CD14-positive monocyte (primary cell): ENCODE results near the gene ONECUT3. TPM values are rescaled to one million over a fixed set of nuclear protein-coding genes. Genes with fewer than 3 reads are reported as not detected.

ENCODE experiments used
- DNase-seq, 3 donors: peaks; one replicate each; pipeline ENCODE4 v3.0.0-alpha.2; 2011 to 2022
- H2AFZ ChIP-seq: 2 replicates; pipeline ENCODE4 v1.6.0; 2012; ENCODE audit warnings: mild to moderate bottlenecking, low read depth, low read length, inconsistent platforms; ENCODE audit not compliant: insufficient read depth, poor library complexity, severe bottlenecking
- H3K27ac ChIP-seq, 2 donors: 1 replicate in 1 of 2; 2 replicates in 1 of 2; pipeline ENCODE4 v1.5.1; 2012 to 2013; ENCODE audit warnings: low read length in 2 of 2, control low read depth in 1 of 2, inconsistent platforms in 1 of 2, low read depth in 1 of 2, mild to moderate bottlenecking in 1 of 2
- H3K27me3 ChIP-seq, 2 donors: one replicate each; pipeline versions ENCODE4 v1.6.0 to v1.6.1; 2011 to 2013; ENCODE audit warnings: low read length in 2 of 2; ENCODE audit not compliant: control insufficient read depth in 2 of 2, insufficient read depth in 2 of 2
- H3K36me3 ChIP-seq, 2 donors: replicated peaks in 1 of 2; 1 replicate in 1 of 2; 2 replicates in 1 of 2; pipeline versions ENCODE4 v1.5.1 to v1.6.1; 2012 to 2013; ENCODE audit warnings: low read length in 2 of 2, control low read depth in 1 of 2, inconsistent platforms in 1 of 2, mild to moderate bottlenecking in 1 of 2; ENCODE audit not compliant: insufficient read depth in 2 of 2, control insufficient read depth in 1 of 2
- H3K4me1 ChIP-seq, 2 donors: 1 replicate in 1 of 2; 2 replicates in 1 of 2; pipeline versions ENCODE4 v1.5.1 to v1.6.1; 2012 to 2013; ENCODE audit warnings: low read length in 2 of 2, control low read depth in 1 of 2, inconsistent platforms in 1 of 2, mild to moderate bottlenecking in 1 of 2, moderate library complexity in 1 of 2; ENCODE audit not compliant: insufficient read depth in 2 of 2, control insufficient read depth in 1 of 2
- H3K4me2 ChIP-seq: replicated peaks from 2 replicates; pipeline ENCODE3; 2012; ENCODE audit warnings: low read length, moderate library complexity, mild to moderate bottlenecking; ENCODE audit not compliant: poor library complexity, severe bottlenecking; ENCODE audit errors: extremely low read depth
- H3K4me3 ChIP-seq, 3 experiments: fragments of 200-600 bp in 1 of 3; sonication (generic) in 1 of 3; replicated peaks in 1 of 3; 1 replicate in 2 of 3; 2 replicates in 1 of 3; pipeline ENCODE4 v1.5.1; 2011 to 2013; ENCODE audit warnings: low read length in 3 of 3, mild to moderate bottlenecking in 3 of 3, control low read depth in 2 of 3, low read depth in 2 of 3, inconsistent platforms in 1 of 3, moderate library complexity in 1 of 3
- H3K79me2 ChIP-seq: 2 replicates; pipeline ENCODE4 v1.6.0; 2012; ENCODE audit warnings: mild to moderate bottlenecking, control low read depth, inconsistent platforms, low read length, moderate library complexity; ENCODE audit not compliant: insufficient read depth
- H3K9ac ChIP-seq: 2 replicates; pipeline ENCODE4 v1.6.0; 2017; ENCODE audit warnings: low read length, mild to moderate bottlenecking; ENCODE audit not compliant: insufficient read depth, poor library complexity, severe bottlenecking
- H3K9me3 ChIP-seq, 2 donors: replicated peaks in 1 of 2; 1 replicate in 1 of 2; 2 replicates in 1 of 2; pipeline versions ENCODE4 v1.5.1 to v1.6.1; 2012 to 2013; ENCODE audit warnings: low read length in 2 of 2, control low read depth in 1 of 2; ENCODE audit not compliant: control insufficient read depth in 1 of 2, insufficient read depth in 1 of 2
- H4K20me1 ChIP-seq: 2 replicates; pipeline ENCODE4 v1.6.0; 2012; ENCODE audit warnings: mild to moderate bottlenecking, low read length, control low read depth, moderate library complexity; ENCODE audit not compliant: insufficient read depth
- H3K27ac Mint-ChIP-seq, 7 donors: one replicate each; pipeline ENCODE4 v1.8.0; 2020; ENCODE audit warnings: mild to moderate bottlenecking in 7 of 7, mixed read lengths in 7 of 7, moderate library complexity in 6 of 7, inconsistent platforms in 2 of 7
- H3K27me3 Mint-ChIP-seq, 3 donors: one replicate each; pipeline ENCODE4 v1.8.0; 2021 to 2022; ENCODE audit warnings: low read depth in 3 of 3, mild to moderate bottlenecking in 3 of 3, mixed read lengths in 3 of 3, moderate library complexity in 3 of 3, inconsistent platforms in 1 of 3
- H3K36me3 Mint-ChIP-seq, 2 donors: one replicate each; pipeline ENCODE4 v1.8.0; 2020; ENCODE audit warnings: mixed read lengths in 2 of 2, inconsistent platforms in 1 of 2, mild to moderate bottlenecking in 1 of 2
- H3K4me1 Mint-ChIP-seq: one replicate; pipeline ENCODE4 v1.8.0; 2020; ENCODE audit warnings: mild to moderate bottlenecking, mixed read lengths
- H3K4me3 Mint-ChIP-seq, 2 donors: one replicate each; pipeline ENCODE4 v1.8.0; 2020; ENCODE audit warnings: mild to moderate bottlenecking in 2 of 2, mixed read lengths in 2 of 2, moderate library complexity in 1 of 2
- H3K9me3 Mint-ChIP-seq, 7 donors: one replicate each; pipeline ENCODE4 v1.8.0; 2020 to 2022; ENCODE audit warnings: mixed read lengths in 7 of 7, mild to moderate bottlenecking in 6 of 7, moderate library complexity in 6 of 7, inconsistent platforms in 2 of 7
- CTCF ChIP-seq: fragments of 200-600 bp; IDR thresholded peaks from one replicate; pipeline ENCODE4 v1.8.0; 2022; ENCODE audit warnings: antibody characterized with exemption, mild to moderate bottlenecking
- whole genome bisulfite sequencing: methylation state at CpG from one replicate; pipeline ENCODE4 v1.1.5; 2013; ENCODE audit warnings: missing lambda C conversion rate; ENCODE audit not compliant: insufficient coverage; 5-methylcytosine and 5-hydroxymethylcytosine counted together
- intact Hi-C, 2 donors: fragments of 100-400 bp; cut with micrococcal nuclease; formaldehyde crosslinking; loops; one replicate each; pipeline versions ENCODE4 v1.15.0 to v1.15.1; 2023
- polyA plus RNA-seq, 3 donors: library from polyadenylated mRNA; depleted of rRNA in 1 of 3; unstranded in 2 of 3; stranded (reverse) in 1 of 3; fragments of 300-500 nt in 2 of 3; fragments of >200 nt in 1 of 3; fragmentation: Illumina TruSeq in 2 of 3; gene quantifications; 1 replicate in 2 of 3; 2 replicates in 1 of 3; pipeline ENCODE4 v1.2.3, GENCODE V29; 2012 to 2021

The ONECUT3 gene
- polyA plus RNA-seq, 3 donors, result not detected

GRCh38 chr19:1748115-1748872 is 5.0 kb upstream of the ONECUT3 start:
- Mint-ChIP-seq H3K4me3 (peak overlapping the region in 1 of 2 donors; percentile 84), H3K27ac (no peak overlapping the region), H3K36me3 (peaks cover 0 to 5% of the 10 kb centered on the region in 2 donors), H3K27me3 (peaks cover 62 to 94% (median 91%) of the 10 kb centered on the region in 3 donors), H3K4me1 (peaks cover 14% of the 10 kb centered on the region), H3K9me3 (peaks cover 0 to 25% (median 12%) of the 10 kb centered on the region in 7 donors)
- peaks cover 63 to 84% of the 10 kb centered on the region in 2 donors for H3K27me3 ChIP-seq
- peaks cover 9 to 46% of the 10 kb centered on the region in 2 donors for H3K9me3 ChIP-seq
- TF ChIP-seq CTCF, result no peak
- no peak for DNase-seq
- no peaks in the 10 kb centered on the region for H3K79me2 ChIP-seq
- H3K4me1 ChIP-seq, result peaks cover 5 to 10% of the 10 kb centered on the region in 2 donors
- H4K20me1 ChIP-seq, result no peaks in the 10 kb centered on the region
- H2AFZ ChIP-seq, result peak overlapping the region; percentile 35
- no peaks in the 10 kb centered on the region for H3K36me3 ChIP-seq
- 2% methylated on average over 44 of the region's 61 CpGs for WGBS
- no peak overlapping the region for H3K27ac ChIP-seq
- H3K4me2 ChIP-seq, result peak overlapping the region; percentile 55
- H3K9ac ChIP-seq, result no peak overlapping the region
- H3K4me3 ChIP-seq, result peak overlapping the region in 1 of 3 experiments; percentile 34
- intact Hi-C loops, result no loop called here

- Mint-ChIP-seq H3K27me3 (peaks cover 62 to 92% (median 86%) of the 10 kb centered on the region in 3 donors), H3K4me3 (peak overlapping the region in 1 of 2 donors; percentile 2), H3K36me3 (peaks cover 0 to 5% of the 10 kb centered on the region in 2 donors), H3K4me1 (peaks cover 14% of the 10 kb centered on the region), H3K27ac (no peak overlapping the region), H3K9me3 (peaks cover 0 to 25% (median 12%) of the 10 kb centered on the region in 7 donors)
- no peak overlapping the region for H3K4me2 ChIP-seq
- no peak overlapping the region for H3K9ac ChIP-seq
- DNase-seq, result no peak
- H4K20me1 ChIP-seq, result no peaks in the 10 kb centered on the region
- 5% methylated on average over 45 of the region's 45 CpGs for WGBS
- H3K36me3 ChIP-seq, result no peaks in the 10 kb centered on the region
- peaks cover 63 to 83% of the 10 kb centered on the region in 2 donors for H3K27me3 ChIP-seq
- no peaks in the 10 kb centered on the region for H3K79me2 ChIP-seq
- H3K27ac ChIP-seq, result no peak overlapping the region
- H3K9me3 ChIP-seq, result peaks cover 9 to 46% of the 10 kb centered on the region in 2 donors
- no peak overlapping the region for H2AFZ ChIP-seq
- no peak overlapping the region for H3K4me3 ChIP-seq
- TF ChIP-seq CTCF, result no peak
- intact Hi-C loops, result no loop called here
- H3K4me1 ChIP-seq, result peaks cover 5 to 10% of the 10 kb centered on the region in 2 donors
These were observed 4.4 kb upstream of the ONECUT3 start for GRCh38 chr19:1748873-1749341.
